Type B pancreatic cell (in vitro differentiated cells): ENCODE measurements around the gene TIMM17A. TPM values are rescaled to one million over a fixed set of nuclear protein-coding genes. Genes with fewer than 3 reads are reported as not detected.

ENCODE experiments used
- DNase-seq: peaks from one replicate; pipeline ENCODE4 v3.0.0; 2021; ENCODE audit warnings: mixed read lengths; ENCODE audit not compliant: unreplicated experiment; ENCODE audit errors: extremely low spot score
- H3K27ac Mint-ChIP-seq: 2 replicates; pipeline ENCODE4 v1.8.0; 2021; ENCODE audit warnings: mild to moderate bottlenecking, mixed read lengths
- H3K27me3 Mint-ChIP-seq: 2 replicates; pipeline ENCODE4 v1.8.0; 2021; ENCODE audit warnings: mixed read lengths
- H3K36me3 Mint-ChIP-seq: 2 replicates; pipeline ENCODE4 v1.8.0; 2021; ENCODE audit warnings: mixed read lengths
- H3K4me1 Mint-ChIP-seq: one replicate; pipeline ENCODE4 v1.8.0; 2021; ENCODE audit warnings: mixed read lengths; ENCODE audit not compliant: unreplicated experiment
- H3K4me3 Mint-ChIP-seq: 2 replicates; pipeline ENCODE4 v1.8.0; 2021; ENCODE audit warnings: mild to moderate bottlenecking, mixed read lengths
- H3K9me3 Mint-ChIP-seq: 2 replicates; pipeline ENCODE4 v1.8.0; 2021; ENCODE audit warnings: mixed read lengths
- total RNA-seq: library from RNA; stranded (reverse); gene quantifications from 2 replicates; pipeline ENCODE4 v1.2.1, GENCODE V29; 2021; ENCODE audit warnings: low replicate concordance
- TF ChIP-seq, protein P1 (sequence below): fragments of 200-600 bp; sonication (generic); conservative IDR thresholded peaks from 2 replicates; pipeline ENCODE4 v1.5.0; 2021; ENCODE audit warnings: antibody characterized with exemption, mild to moderate bottlenecking

TIMM17A gene
- total RNA-seq, 1 donor from 2014 or later: 50.2 TPM

DNA sequence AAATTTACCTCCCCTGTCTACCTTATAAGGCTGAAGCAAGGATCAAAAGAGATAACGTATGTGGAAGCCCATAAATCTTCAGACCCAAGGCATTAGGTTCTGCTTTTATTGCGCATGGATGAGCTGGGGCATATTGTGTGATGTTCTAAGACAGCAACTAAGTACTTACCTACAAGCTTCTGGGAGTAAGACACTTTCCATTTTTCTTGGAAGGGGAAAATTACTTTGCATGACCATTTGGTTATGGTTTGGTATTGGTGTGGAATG is 30.1 kb upstream of the TIMM17A start:
- peaks cover 10% of the 10 kb centered on the region for H3K4me1 Mint-ChIP-seq
- H3K27me3 Mint-ChIP-seq: no peaks in the 10 kb centered on the region
- H3K36me3 Mint-ChIP-seq: no peaks in the 10 kb centered on the region
- H3K27ac Mint-ChIP-seq: peak overlapping the region; percentile 60
- H3K9me3 Mint-ChIP-seq: no peaks in the 10 kb centered on the region
- no peak for DNase-seq
- TF ChIP-seq, protein P1, sequence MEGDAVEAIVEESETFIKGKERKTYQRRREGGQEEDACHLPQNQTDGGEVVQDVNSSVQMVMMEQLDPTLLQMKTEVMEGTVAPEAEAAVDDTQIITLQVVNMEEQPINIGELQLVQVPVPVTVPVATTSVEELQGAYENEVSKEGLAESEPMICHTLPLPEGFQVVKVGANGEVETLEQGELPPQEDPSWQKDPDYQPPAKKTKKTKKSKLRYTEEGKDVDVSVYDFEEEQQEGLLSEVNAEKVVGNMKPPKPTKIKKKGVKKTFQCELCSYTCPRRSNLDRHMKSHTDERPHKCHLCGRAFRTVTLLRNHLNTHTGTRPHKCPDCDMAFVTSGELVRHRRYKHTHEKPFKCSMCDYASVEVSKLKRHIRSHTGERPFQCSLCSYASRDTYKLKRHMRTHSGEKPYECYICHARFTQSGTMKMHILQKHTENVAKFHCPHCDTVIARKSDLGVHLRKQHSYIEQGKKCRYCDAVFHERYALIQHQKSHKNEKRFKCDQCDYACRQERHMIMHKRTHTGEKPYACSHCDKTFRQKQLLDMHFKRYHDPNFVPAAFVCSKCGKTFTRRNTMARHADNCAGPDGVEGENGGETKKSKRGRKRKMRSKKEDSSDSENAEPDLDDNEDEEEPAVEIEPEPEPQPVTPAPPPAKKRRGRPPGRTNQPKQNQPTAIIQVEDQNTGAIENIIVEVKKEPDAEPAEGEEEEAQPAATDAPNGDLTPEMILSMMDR: no peak
- H3K4me3 Mint-ChIP-seq: no peak overlapping the region

DNA sequence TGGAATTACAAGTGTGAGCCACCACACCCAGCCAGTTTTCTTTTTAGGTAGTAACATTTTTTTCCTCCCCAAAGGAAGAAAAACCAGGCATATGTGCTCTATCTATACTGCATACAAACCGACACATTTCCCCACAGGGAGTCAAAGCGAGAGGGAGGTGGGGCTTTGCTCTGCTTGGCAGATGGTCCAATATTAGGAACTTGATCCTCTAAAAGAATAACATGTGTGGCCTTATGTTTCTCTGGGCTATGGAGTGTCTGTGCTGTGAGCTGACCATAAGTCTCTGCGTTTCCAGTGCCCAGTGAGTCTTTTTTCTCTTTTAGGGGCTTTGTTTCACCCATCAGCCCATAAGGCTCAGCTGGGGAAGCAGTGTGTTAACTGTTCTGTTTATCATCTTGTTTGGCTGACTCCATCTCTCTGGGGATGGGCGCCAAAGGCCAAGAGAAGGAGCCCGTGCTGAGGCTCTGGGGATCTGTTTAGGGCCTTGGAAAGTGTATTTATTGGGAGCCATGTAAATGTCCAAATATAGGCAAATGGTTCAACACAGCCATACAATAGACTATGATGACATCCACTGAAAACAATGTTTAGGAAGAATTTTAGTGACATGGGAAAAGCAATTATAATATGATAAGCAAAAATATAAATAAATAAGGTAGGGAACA is 29.2 kb upstream of the TIMM17A start:
- Mint-ChIP-seq H3K4me3 (no peak overlapping the region), H3K27ac (no peak overlapping the region)

GRCh38 chr1:201928266-201928665 is 27.0 kb upstream of the TIMM17A start:
- DNase-seq: no peak
- Mint-ChIP-seq H3K9me3 (no peaks in the 10 kb centered on the region), H3K27me3 (no peaks in the 10 kb centered on the region), H3K27ac (no peak overlapping the region), H3K36me3 (no peaks in the 10 kb centered on the region), H3K4me3 (no peak overlapping the region), H3K4me1 (peaks cover 10% of the 10 kb centered on the region)
- TF ChIP-seq, protein P1: no peak

More for the DNA sequence above, 29.2 kb upstream of the TIMM17A start:
- TF ChIP-seq, protein P1: no peak
- no peaks in the 10 kb centered on the region for H3K36me3 Mint-ChIP-seq
- no peaks in the 10 kb centered on the region for H3K27me3 Mint-ChIP-seq
- no peak for DNase-seq
- peaks cover 10% of the 10 kb centered on the region for H3K4me1 Mint-ChIP-seq
- no peaks in the 10 kb centered on the region for H3K9me3 Mint-ChIP-seq

DNA sequence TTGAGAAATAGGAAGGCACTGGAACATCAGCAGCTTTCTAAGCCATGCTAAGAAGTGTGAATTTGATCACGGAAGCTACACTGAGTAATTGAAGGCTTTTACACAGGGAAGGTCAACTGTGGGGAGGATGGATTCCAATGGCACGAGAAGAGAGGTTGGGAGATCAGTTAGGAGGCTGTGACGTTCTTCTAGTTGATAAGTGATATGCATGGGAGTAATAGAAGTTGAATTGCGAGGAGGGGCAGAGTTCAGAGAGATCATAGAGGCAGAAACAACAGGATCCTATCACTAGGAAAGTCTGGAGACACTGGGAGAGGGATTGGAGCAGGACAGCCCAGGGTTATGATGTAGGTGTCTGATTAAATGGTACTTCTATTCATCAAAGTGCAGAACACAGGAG is 25.2 kb upstream of the TIMM17A start:
- H3K4me3 Mint-ChIP-seq: no peak overlapping the region
- H3K4me1 Mint-ChIP-seq: peaks cover 14% of the 10 kb centered on the region
- DNase-seq: no peak
- no peaks in the 10 kb centered on the region for H3K36me3 Mint-ChIP-seq
- H3K27me3 Mint-ChIP-seq: no peaks in the 10 kb centered on the region
- no peaks in the 10 kb centered on the region for H3K9me3 Mint-ChIP-seq
- no peak overlapping the region for H3K27ac Mint-ChIP-seq
- TF ChIP-seq, protein P1: no peak

GRCh38 chr1:201930803-201931202 is 24.5 kb upstream of the TIMM17A start:
- Mint-ChIP-seq H3K36me3 (no peaks in the 10 kb centered on the region), H3K4me1 (peaks cover 11% of the 10 kb centered on the region), H3K27ac (no peak overlapping the region), H3K27me3 (no peaks in the 10 kb centered on the region), H3K4me3 (no peak overlapping the region), H3K9me3 (no peaks in the 10 kb centered on the region)
- no peak for DNase-seq
- TF ChIP-seq, protein P1: no peak
